Measurements from ENCODE around the gene MZF1. TPM values are rescaled to one million over a fixed set of nuclear protein-coding genes. Genes with fewer than 3 reads are reported as not detected.
A peak's percentile ranks its signal among the peaks of the same experiment; 100 is the strongest.
"Not testable (repeated sequence)": the region's sequence is repeated elsewhere in the genome, so short reads cannot be mapped to it uniquely, and the experiment has no call there.

Gene MZF1
- polyA plus RNA-seq: 39.0 TPM
- long read RNA-seq, donor 1, transcript MZF1-207 (1 exons, 2,683 nt): major isoform, 16 of 18 reads
- long read RNA-seq, donor 1, partial matches to known transcripts: 0 of 18 reads
- long read RNA-seq, donor 1, other reads (novel, unspliced or antisense): 0 of 18 reads
- long read RNA-seq, donor 2, transcript MZF1-207 (1 exons, 2,683 nt): major isoform, 49 of 82 reads
- long read RNA-seq, donor 2, partial matches to known transcripts: 32 of 82 reads
- long read RNA-seq, donor 2, other reads (novel, unspliced or antisense): 0 of 82 reads
- long read RNA-seq, donor 3, transcript MZF1-207 (1 exons, 2,683 nt): major isoform, 42 of 43 reads
- long read RNA-seq, donor 3, partial matches to known transcripts: 0 of 43 reads
- long read RNA-seq, donor 3, other reads (novel, unspliced or antisense): 0 of 43 reads
- long read RNA-seq, donor 4, transcript MZF1-207 (1 exons, 2,683 nt): major isoform, 11 of 12 reads
- long read RNA-seq, donor 4, partial matches to known transcripts: 0 of 12 reads
- long read RNA-seq, donor 4, other reads (novel, unspliced or antisense): 0 of 12 reads
- long read RNA-seq, donor 5, transcript MZF1-207 (1 exons, 2,683 nt): major isoform, 14 of 14 reads
- long read RNA-seq, donor 5, partial matches to known transcripts: 0 of 14 reads
- long read RNA-seq, donor 5, other reads (novel, unspliced or antisense): 0 of 14 reads
- long read RNA-seq, donor 6, transcript MZF1-207 (1 exons, 2,683 nt): major isoform, 34 of 35 reads
- long read RNA-seq, donor 6, partial matches to known transcripts: 0 of 35 reads
- long read RNA-seq, donor 6, other reads (novel, unspliced or antisense): 0 of 35 reads
- long read RNA-seq, donor 7, transcript MZF1-207 (1 exons, 2,683 nt): major isoform, 22 of 22 reads
- long read RNA-seq, donor 7, partial matches to known transcripts: 0 of 22 reads
- long read RNA-seq, donor 7, other reads (novel, unspliced or antisense): 0 of 22 reads
- long read RNA-seq, donor 8, transcript MZF1-207 (1 exons, 2,683 nt): major isoform, 34 of 36 reads
- long read RNA-seq, donor 8, partial matches to known transcripts: 0 of 36 reads
- long read RNA-seq, donor 8, other reads (novel, unspliced or antisense): 0 of 36 reads
- long read RNA-seq, donor 9, transcript MZF1-207 (1 exons, 2,683 nt): major isoform, 18 of 19 reads
- long read RNA-seq, donor 9, partial matches to known transcripts: 0 of 19 reads
- long read RNA-seq, donor 9, other reads (novel, unspliced or antisense): 0 of 19 reads
- long read RNA-seq, donor 10, transcript MZF1-207 (1 exons, 2,683 nt): major isoform, 33 of 39 reads
- long read RNA-seq, donor 10, partial matches to known transcripts: 5 of 39 reads
- long read RNA-seq, donor 10, other reads (novel, unspliced or antisense): 0 of 39 reads
- long read RNA-seq, donor 11, transcript MZF1-207 (1 exons, 2,683 nt): major isoform, 22 of 22 reads
- long read RNA-seq, donor 11, partial matches to known transcripts: 0 of 22 reads
- long read RNA-seq, donor 11, other reads (novel, unspliced or antisense): 0 of 22 reads

DNA sequence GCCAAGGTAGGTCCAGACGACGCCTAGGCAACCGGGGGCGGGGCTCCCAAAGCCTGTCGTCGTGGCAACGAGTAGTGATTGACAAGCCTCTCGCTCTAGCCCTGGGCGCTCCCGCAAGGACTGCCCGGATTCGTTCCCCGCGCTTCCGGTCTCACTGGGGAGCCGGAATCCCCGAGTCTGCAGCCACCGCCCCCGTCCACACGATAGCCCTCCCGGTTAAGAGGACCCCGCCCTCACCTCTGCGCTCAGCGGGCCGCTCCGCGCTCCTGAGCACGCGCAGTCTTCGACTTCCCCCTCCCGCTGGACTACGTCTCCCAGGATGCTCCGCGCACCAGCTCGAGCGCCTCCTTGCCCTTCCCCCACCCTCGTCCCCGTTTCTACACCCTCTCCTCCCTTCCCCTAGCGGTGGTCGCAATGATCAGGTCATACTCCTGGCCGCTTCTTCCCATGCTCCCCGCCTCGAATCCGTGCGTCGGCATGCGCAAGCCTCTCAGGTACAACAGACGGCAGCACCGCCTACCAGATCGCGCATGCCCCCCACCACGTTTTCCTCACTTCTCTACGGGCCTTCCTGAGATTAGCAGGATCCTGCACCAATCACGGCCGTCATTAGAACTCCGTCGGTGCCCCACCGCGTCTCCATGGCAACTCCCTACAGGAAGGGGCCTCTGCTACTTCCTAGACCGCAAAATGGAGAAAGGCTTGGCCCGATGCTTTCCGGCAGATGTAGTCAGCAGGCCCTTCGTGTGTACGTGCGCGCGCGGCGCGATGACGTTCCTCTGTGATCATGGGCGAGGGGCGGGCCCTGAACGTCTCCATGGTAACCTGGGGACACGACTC is at the start of gene MZF1:
MZF1 (minus strand) TSS at position 518 of the 840 bp plus-strand sequence. CDS start 1,946 bp downstream, outside the sequence.
- H3K9me3 ChIP-seq (ENCODE audit: control insufficient read depth, low read depth, low read length): no peaks in the 10 kb centered on the region
- H3K27ac ChIP-seq (ENCODE audit: low read length): peak within 1 kb of the TSS; percentile 91
- WGBS (ENCODE audit: insufficient coverage, low lambda C conversion rate): no CpG with 5 or more reads among the region's 75 CpGs
- H3K4me1 ChIP-seq (ENCODE audit: control insufficient read depth, insufficient read depth, low read length): peaks cover 20% of the 10 kb centered on the region
- no peaks in the 10 kb centered on the region for H3K27me3 ChIP-seq (ENCODE audit: control insufficient read depth, insufficient read depth, low read length)
- H3K36me3 ChIP-seq (ENCODE audit: control insufficient read depth, insufficient read depth, low read length): peaks cover 31% of the 10 kb centered on the region
- H3K4me3 ChIP-seq (ENCODE audit: low read length): peak within 1 kb of the TSS; percentile 63
- DNase-seq: peak; percentile 100

DNA sequence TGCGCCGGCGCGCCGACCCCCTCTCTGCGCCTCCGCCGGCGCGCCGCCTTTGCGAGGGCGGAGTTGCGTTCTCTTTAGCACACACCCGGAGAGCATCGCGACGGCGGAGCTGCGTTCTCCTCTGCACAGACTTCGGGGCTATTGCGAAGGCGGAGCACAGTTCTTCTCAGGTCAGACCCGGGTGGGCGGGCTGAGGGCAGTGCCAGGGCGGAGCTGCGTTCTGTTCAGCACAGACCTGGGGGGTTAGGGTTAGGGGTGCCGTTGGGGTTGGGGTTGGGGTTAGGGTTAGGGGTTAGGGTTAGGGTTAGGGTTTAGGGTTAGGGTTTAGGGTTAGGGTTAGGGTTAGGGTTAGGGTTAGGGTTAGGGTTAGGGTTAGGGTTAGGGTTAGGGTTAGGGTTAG is 34.1 kb upstream of the MZF1 start:
- H3K36me3 ChIP-seq (ENCODE audit: control insufficient read depth, insufficient read depth, low read length); H3K4me1 ChIP-seq (ENCODE audit: control insufficient read depth, insufficient read depth, low read length); H3K9me3 ChIP-seq (ENCODE audit: control insufficient read depth, low read depth, low read length); H3K27me3 ChIP-seq (ENCODE audit: control insufficient read depth, insufficient read depth, low read length); H3K4me3 ChIP-seq (ENCODE audit: low read length); DNase-seq; H3K27ac ChIP-seq (ENCODE audit: low read length): not testable (repeated sequence)
- no CpG with 5 or more reads among the region's 28 CpGs for WGBS (ENCODE audit: insufficient coverage, low lambda C conversion rate)

DNA sequence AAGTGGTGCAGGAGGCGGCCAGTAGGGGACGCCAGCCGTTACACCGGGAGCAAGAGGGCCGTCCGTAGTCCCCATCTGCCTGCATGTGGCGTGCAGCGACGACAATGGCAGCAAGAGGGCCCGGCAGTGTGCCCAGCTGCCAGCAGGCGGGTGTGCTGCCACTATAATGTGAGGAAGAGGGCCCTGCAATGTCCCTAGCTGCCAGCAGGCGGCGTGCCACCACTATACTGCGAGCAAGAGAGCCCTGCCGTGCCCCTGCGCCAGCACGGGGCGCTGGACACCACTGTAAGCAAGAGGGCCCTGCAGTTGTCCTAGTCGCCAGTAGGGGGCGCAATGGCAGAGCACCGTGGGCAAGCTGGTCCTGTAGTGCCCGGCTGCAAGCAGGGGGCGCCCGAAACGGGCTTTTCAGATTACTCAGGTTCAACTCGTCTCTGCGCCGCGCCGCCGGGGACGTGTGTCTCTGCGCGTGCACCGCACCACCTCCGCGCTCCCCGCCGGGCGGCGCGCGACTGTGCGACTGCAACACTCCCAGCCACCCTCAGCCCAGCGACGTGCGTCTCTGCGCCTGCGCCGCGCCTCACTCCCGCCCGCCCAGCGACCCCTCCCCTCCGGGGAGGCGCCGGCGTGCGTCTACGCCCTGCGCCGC is 33.2 kb upstream of the MZF1 start:
- not testable (repeated sequence) for H3K36me3 ChIP-seq (ENCODE audit: control insufficient read depth, insufficient read depth, low read length); H3K4me3 ChIP-seq (ENCODE audit: low read length); DNase-seq; H3K9me3 ChIP-seq (ENCODE audit: control insufficient read depth, low read depth, low read length); H3K27ac ChIP-seq (ENCODE audit: low read length); H3K4me1 ChIP-seq (ENCODE audit: control insufficient read depth, insufficient read depth, low read length); H3K27me3 ChIP-seq (ENCODE audit: control insufficient read depth, insufficient read depth, low read length)
- no CpG with 5 or more reads among the region's 62 CpGs for WGBS (ENCODE audit: insufficient coverage, low lambda C conversion rate)

- Histone ChIP-seq H3K4me1 (ENCODE audit: control insufficient read depth, insufficient read depth, low read length) (no peaks in the 10 kb centered on the region), H3K27ac (ENCODE audit: low read length) (no peak overlapping the region), H3K9me3 (ENCODE audit: control insufficient read depth, low read depth, low read length) (peaks cover 4% of the 10 kb centered on the region), H3K27me3 (ENCODE audit: control insufficient read depth, insufficient read depth, low read length) (no peaks in the 10 kb centered on the region), H3K4me3 (ENCODE audit: low read length) (no peak overlapping the region), H3K36me3 (ENCODE audit: control insufficient read depth, insufficient read depth, low read length) (peaks cover 28% of the 10 kb centered on the region)
- no CpG with 5 or more reads among the region's 4 CpGs for WGBS (ENCODE audit: insufficient coverage, low lambda C conversion rate)
- DNase-seq: no peak
Observed at GRCh38 chr19:58586133-58586765, 13.1 kb upstream of the MZF1 start.

GRCh38 chr19:58585442-58586132 is 12.5 kb upstream of the MZF1 start:
- DNase-seq: no peak
- Histone ChIP-seq H3K9me3 (ENCODE audit: control insufficient read depth, low read depth, low read length) (peaks cover 4% of the 10 kb centered on the region), H3K27ac (ENCODE audit: low read length) (no peak overlapping the region), H3K27me3 (ENCODE audit: control insufficient read depth, insufficient read depth, low read length) (no peaks in the 10 kb centered on the region), H3K36me3 (ENCODE audit: control insufficient read depth, insufficient read depth, low read length) (peaks cover 28% of the 10 kb centered on the region), H3K4me1 (ENCODE audit: control insufficient read depth, insufficient read depth, low read length) (peaks cover 3% of the 10 kb centered on the region), H3K4me3 (ENCODE audit: low read length) (no peak overlapping the region)
- WGBS (ENCODE audit: insufficient coverage, low lambda C conversion rate): no CpG with 5 or more reads among the region's 6 CpGs

DNA sequence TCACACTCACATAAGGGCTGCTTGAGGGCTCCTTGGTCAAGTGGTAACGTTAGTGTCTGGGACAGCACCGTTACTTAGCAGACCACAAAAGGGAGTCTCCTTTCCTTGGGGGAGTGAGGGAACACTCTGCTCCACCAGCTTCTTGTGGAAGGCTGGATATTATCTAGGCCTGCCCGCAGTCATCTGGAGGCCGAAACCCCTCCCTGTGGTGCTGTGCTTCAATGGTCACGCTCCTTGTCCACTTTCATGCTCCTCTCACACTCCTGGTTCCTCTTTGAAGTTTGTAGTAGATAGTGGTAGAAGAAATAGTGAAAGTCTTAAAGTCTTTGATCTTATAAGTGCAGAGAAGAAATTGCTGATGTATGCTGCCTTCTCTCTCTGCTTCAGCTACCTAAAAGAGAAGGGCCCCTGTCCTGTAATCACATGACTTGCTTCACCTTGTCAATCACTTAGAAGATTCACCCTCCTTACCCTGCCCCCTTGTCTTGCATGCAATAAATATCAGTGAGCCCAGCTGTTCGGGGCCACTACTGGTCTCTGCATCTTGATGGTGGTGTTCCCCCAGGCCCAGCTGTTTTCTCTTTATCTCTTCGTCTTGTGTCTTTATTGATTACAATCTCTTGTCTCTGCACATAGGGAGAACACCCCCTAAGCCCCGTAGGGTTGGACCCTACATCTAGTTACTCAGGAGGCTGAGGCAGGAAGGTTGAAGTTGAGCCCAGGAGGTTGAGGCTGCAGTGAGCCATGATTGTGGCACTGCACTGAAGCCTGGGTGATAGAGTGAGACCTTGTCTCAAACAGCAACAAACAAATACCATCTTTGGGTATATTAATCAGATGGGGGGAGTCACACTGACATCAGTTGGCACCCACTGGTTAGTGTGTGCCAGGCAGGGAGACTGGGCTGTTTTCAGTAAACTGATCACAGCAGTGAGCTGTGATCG is 11.6 kb upstream of the MZF1 start:
- Histone ChIP-seq H3K36me3 (ENCODE audit: control insufficient read depth, insufficient read depth, low read length) (peaks cover 28% of the 10 kb centered on the region), H3K4me1 (ENCODE audit: control insufficient read depth, insufficient read depth, low read length) (peaks cover 3% of the 10 kb centered on the region), H3K27ac (ENCODE audit: low read length) (no peak overlapping the region), H3K27me3 (ENCODE audit: control insufficient read depth, insufficient read depth, low read length) (no peaks in the 10 kb centered on the region), H3K9me3 (ENCODE audit: control insufficient read depth, low read depth, low read length) (peaks cover 4% of the 10 kb centered on the region), H3K4me3 (ENCODE audit: low read length) (no peak overlapping the region)
- DNase-seq: no peak
- no CpG with 5 or more reads among the region's 9 CpGs for WGBS (ENCODE audit: insufficient coverage, low lambda C conversion rate)

DNA sequence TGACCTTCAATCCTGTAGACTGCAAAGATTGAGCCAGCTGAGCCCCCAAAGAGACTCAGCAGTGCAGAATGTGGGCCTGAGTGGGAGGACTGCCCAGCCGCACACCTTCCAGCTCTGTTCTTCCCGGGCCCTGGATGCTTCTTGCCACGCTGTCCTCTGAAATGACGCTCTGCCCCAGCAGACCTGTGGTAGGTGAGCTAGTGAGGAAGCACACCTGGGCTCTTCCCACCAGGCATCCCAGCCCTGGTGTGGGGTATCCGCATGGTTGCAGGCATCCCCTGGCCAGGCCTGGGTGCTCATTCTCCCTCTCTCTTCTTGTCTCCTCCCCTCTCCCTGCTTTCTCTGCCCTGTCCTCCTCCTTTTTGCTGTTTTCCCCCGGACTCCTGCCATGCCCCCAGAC is 9.8 kb upstream of the MZF1 start:
- Histone ChIP-seq H3K4me3 (ENCODE audit: low read length) (no peak overlapping the region), H3K27ac (ENCODE audit: low read length) (no peak overlapping the region), H3K27me3 (ENCODE audit: control insufficient read depth, insufficient read depth, low read length) (no peaks in the 10 kb centered on the region), H3K4me1 (ENCODE audit: control insufficient read depth, insufficient read depth, low read length) (peaks cover 3% of the 10 kb centered on the region), H3K36me3 (ENCODE audit: control insufficient read depth, insufficient read depth, low read length) (peaks cover 28% of the 10 kb centered on the region), H3K9me3 (ENCODE audit: control insufficient read depth, low read depth, low read length) (peaks cover 4% of the 10 kb centered on the region)
- no peak for DNase-seq
- WGBS (ENCODE audit: insufficient coverage, low lambda C conversion rate): 100% methylated on average over 1 of the region's 6 CpGs
